HepG2 (cell line): ENCODE results near the gene SLC22A23. TPM values are rescaled to one million over a fixed set of nuclear protein-coding genes. Genes with fewer than 3 reads are reported as not detected.

ENCODE experiments used
- GATAD1 ChIP-seq: IDR thresholded peaks from 2 replicates; pipeline ENCODE4 v1.6.1; 2016; ENCODE audit warnings: missing genetic modification reagents, missing compliant biosample characterization
- GZF1 ChIP-seq: sonication (generic); formaldehyde crosslinking; IDR thresholded peaks from 2 replicates; pipeline ENCODE4 v1.5.1; 2020; ENCODE audit warnings: mild to moderate bottlenecking, missing genetic modification reagents
- LCORL ChIP-seq, 2 experiments: fragments of 450-650 bp in 1 of 2; sonication (generic) in 1 of 2; formaldehyde crosslinking in 1 of 2; IDR thresholded peaks; 2 replicates each; pipeline versions ENCODE4 v1.5.0 to v1.6.1; 2017 to 2020; ENCODE audit warnings: antibody characterized with exemption in 1 of 2, missing genetic modification reagents in 1 of 2
- MBNL3 ChIP-seq: fragments of 250-450 bp; sonication (Bioruptor Pico); conservative IDR thresholded peaks from 2 replicates; pipeline ENCODE4 v1.8.0; 2022; ENCODE audit warnings: mild to moderate bottlenecking, inconsistent platforms
- MEIS2 ChIP-seq: sonication (generic); formaldehyde crosslinking; IDR thresholded peaks from 2 replicates; pipeline ENCODE4 v1.9.0; 2021; ENCODE audit warnings: mild to moderate bottlenecking, missing genetic modification reagents
- PITX1 ChIP-seq: sonication (generic); formaldehyde crosslinking; IDR thresholded peaks from 2 replicates; pipeline ENCODE4 v1.5.1; 2020; ENCODE audit warnings: mild to moderate bottlenecking, missing genetic modification reagents
- PRMT3 ChIP-seq: sonication (generic); formaldehyde crosslinking; IDR thresholded peaks from 2 replicates; pipeline ENCODE4 v1.8.1; 2022; ENCODE audit warnings: low read depth, mild to moderate bottlenecking, moderate library complexity, missing genetic modification reagents, borderline replicate concordance
- SMC3 ChIP-seq: IDR thresholded peaks from 2 replicates; pipeline ENCODE4 v1.6.1; 2011; ENCODE audit warnings: low read length, improper control_type of control experiment
- TGIF2 ChIP-seq: IDR thresholded peaks from 2 replicates; pipeline ENCODE4 v1.6.1; 2016; ENCODE audit warnings: control low read depth, missing compliant biosample characterization
- ZNF619 ChIP-seq: sonication (generic); formaldehyde crosslinking; IDR thresholded peaks from 2 replicates; pipeline ENCODE4 v1.4.0; 2020; ENCODE audit warnings: mild to moderate bottlenecking, missing genetic modification reagents
- ZNF782 ChIP-seq: sonication (generic); formaldehyde crosslinking; IDR thresholded peaks from 2 replicates; pipeline ENCODE4 v1.4.0; 2020; ENCODE audit warnings: missing genetic modification reagents, mild to moderate bottlenecking, borderline replicate concordance
- polyA plus RNA-seq, 8 experiments: library from polyadenylated mRNA; depleted of rRNA in 3 of 8; stranded (reverse) in 7 of 8; unstranded in 1 of 8; fragments of >200 nt; fragmentation: Illumina TruSeq in 4 of 8; extraction: Trizol in 4 of 8; gene quantifications; 2 replicates each; pipeline versions ENCODE4 v1.2.1 to v1.2.3, GENCODE V29; 2011 to 2016; ENCODE audit warnings: low read depth in 4 of 8, missing spikeins in 1 of 8, mixed read lengths in 1 of 8; ENCODE audit not compliant: insufficient read depth in 1 of 8
- total RNA-seq, 5 experiments: library from RNA; depleted of rRNA; stranded (reverse); fragments of >200 nt; fragmentation: Illumina TruSeq; extraction: Trizol; gene quantifications; 2 replicates each; pipeline ENCODE4 v1.2.3, GENCODE V29; 2016; ENCODE audit warnings: low read depth in 1 of 5
- TF ChIP-seq, protein P1 (sequence below): sonication (generic); formaldehyde crosslinking; IDR thresholded peaks from 2 replicates; pipeline ENCODE4 v1.5.1; 2020; ENCODE audit warnings: missing genetic modification reagents, mild to moderate bottlenecking, borderline replicate concordance
- TF ChIP-seq, protein P2 (sequence below), 2 experiments: fragments of 450-650 bp in 1 of 2; sonication (generic) in 1 of 2; formaldehyde crosslinking in 1 of 2; IDR thresholded peaks; 2 replicates each; pipeline versions ENCODE4 v1.6.1 to v1.8.0; 2016 to 2022; ENCODE audit warnings: antibody characterized with exemption in 1 of 2, mild to moderate bottlenecking in 1 of 2, missing genetic modification reagents in 1 of 2
- TF ChIP-seq, protein P3 (sequence below): sonication (generic); formaldehyde crosslinking; IDR thresholded peaks from 2 replicates; pipeline ENCODE4 v1.5.1; 2020; ENCODE audit warnings: missing genetic modification reagents, mild to moderate bottlenecking, borderline replicate concordance

Gene SLC22A23
- total and polyA plus RNA-seq, 2 of the 13 experiments (the other 11 are each of a cell fraction or from before 2014, with no cell fraction given), result 11.8 to 17.5 TPM

DNA sequence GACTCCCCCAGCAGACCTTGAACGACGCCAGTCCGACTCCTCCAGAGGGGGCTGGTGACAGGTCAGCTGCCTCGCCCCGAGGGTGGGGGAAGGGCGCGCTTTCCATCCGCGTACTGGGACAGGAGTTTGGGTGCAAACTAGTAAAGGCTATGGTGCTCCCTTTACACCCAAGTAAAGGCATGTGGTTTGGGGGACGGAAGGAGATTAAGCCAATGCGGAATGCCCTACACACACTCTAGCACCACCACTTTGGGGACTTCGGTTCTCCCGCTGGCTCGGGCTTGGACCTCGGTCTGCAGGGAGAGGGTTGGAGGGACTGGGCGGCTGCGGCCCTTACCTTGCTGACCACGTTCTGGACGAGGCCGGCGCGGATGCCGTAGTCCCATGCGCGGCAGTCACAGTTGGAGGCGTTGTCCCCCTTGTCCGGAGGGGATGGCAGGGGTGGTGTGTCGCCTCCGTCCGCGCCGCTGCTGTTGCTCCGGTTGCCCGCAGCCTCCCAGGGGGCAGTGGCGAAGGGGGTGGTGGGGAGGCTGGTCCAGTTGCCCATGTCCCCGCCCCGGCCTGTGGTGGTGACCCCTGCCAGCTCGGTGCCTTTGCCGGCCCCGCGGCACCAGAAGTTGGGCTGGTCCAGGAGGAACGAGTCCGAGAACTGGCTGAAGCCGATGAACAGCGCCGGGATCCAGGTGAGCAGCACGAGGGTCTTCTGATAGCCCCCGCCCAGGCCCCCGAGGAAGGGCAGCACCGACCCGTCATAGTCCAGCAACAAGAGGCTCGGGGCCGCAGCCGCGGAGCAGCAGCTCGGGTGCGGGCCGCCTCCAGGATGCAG lies 1.1 kb downstream of the SLC22A23 start (continued):
- TF ChIP-seq PRMT3 (CRISPR knock-in tag) (no peak), LCORL (IDR thresholded peaks at IDR 0.05) (no peak), LCORL (CRISPR knock-in tag; IDR thresholded peaks at IDR 0.05) (peak; percentile 69; the same call in 1 of the 2 replicates), GATAD1 (no peak; the same call in 1 of the 2 replicates), TGIF2 (CRISPR knock-in tag) (peak; percentile 94), SMC3 (no peak), GZF1 (peak; percentile 30; the same call in 1 of the 2 replicates), MBNL3 (CRISPR knock-in tag) (no peak), MEIS2 (CRISPR knock-in tag) (no peak), ZNF782 (no peak; the same call in 1 of the 2 replicates), PITX1 (CRISPR knock-in tag) (no peak; the same call in 1 of the 2 replicates), ZNF619 (CRISPR knock-in tag) (peak; percentile 72)
- TF ChIP-seq, protein P1, sequence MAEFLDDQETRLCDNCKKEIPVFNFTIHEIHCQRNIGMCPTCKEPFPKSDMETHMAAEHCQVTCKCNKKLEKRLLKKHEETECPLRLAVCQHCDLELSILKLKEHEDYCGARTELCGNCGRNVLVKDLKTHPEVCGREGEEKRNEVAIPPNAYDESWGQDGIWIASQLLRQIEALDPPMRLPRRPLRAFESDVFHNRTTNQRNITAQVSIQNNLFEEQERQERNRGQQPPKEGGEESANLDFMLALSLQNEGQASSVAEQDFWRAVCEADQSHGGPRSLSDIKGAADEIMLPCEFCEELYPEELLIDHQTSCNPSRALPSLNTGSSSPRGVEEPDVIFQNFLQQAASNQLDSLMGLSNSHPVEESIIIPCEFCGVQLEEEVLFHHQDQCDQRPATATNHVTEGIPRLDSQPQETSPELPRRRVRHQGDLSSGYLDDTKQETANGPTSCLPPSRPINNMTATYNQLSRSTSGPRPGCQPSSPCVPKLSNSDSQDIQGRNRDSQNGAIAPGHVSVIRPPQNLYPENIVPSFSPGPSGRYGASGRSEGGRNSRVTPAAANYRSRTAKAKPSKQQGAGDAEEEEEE (CRISPR knock-in tag), result peak; percentile 53; the same call in 1 of the 2 replicates
- TF ChIP-seq, protein P2, sequence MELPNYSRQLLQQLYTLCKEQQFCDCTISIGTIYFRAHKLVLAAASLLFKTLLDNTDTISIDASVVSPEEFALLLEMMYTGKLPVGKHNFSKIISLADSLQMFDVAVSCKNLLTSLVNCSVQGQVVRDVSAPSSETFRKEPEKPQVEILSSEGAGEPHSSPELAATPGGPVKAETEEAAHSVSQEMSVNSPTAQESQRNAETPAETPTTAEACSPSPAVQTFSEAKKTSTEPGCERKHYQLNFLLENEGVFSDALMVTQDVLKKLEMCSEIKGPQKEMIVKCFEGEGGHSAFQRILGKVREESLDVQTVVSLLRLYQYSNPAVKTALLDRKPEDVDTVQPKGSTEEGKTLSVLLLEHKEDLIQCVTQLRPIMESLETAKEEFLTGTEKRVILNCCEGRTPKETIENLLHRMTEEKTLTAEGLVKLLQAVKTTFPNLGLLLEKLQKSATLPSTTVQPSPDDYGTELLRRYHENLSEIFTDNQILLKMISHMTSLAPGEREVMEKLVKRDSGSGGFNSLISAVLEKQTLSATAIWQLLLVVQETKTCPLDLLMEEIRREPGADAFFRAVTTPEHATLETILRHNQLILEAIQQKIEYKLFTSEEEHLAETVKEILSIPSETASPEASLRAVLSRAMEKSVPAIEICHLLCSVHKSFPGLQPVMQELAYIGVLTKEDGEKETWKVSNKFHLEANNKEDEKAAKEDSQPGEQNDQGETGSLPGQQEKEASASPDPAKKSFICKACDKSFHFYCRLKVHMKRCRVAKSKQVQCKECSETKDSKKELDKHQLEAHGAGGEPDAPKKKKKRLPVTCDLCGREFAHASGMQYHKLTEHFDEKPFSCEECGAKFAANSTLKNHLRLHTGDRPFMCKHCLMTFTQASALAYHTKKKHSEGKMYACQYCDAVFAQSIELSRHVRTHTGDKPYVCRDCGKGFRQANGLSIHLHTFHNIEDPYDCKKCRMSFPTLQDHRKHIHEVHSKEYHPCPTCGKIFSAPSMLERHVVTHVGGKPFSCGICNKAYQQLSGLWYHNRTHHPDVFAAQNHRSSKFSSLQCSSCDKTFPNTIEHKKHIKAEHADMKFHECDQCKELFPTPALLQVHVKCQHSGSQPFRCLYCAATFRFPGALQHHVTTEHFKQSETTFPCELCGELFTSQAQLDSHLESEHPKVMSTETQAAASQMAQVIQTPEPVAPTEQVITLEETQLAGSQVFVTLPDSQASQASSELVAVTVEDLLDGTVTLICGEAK (IDR thresholded peaks at IDR 0.05), result no peak
- TF ChIP-seq, protein P2 (CRISPR knock-in tag; IDR thresholded peaks at IDR 0.05), result no peak
- TF ChIP-seq, protein P3, sequence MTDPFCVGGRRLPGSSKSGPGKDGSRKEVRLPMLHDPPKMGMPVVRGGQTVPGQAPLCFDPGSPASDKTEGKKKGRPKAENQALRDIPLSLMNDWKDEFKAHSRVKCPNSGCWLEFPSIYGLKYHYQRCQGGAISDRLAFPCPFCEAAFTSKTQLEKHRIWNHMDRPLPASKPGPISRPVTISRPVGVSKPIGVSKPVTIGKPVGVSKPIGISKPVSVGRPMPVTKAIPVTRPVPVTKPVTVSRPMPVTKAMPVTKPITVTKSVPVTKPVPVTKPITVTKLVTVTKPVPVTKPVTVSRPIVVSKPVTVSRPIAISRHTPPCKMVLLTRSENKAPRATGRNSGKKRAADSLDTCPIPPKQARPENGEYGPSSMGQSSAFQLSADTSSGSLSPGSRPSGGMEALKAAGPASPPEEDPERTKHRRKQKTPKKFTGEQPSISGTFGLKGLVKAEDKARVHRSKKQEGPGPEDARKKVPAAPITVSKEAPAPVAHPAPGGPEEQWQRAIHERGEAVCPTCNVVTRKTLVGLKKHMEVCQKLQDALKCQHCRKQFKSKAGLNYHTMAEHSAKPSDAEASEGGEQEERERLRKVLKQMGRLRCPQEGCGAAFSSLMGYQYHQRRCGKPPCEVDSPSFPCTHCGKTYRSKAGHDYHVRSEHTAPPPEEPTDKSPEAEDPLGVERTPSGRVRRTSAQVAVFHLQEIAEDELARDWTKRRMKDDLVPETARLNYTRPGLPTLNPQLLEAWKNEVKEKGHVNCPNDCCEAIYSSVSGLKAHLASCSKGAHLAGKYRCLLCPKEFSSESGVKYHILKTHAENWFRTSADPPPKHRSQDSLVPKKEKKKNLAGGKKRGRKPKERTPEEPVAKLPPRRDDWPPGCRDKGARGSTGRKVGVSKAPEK, result no peak
